ENCODE measurements around the gene AMFR.
"Not testable (repeated sequence)": the region's sequence is repeated elsewhere in the genome, so short reads cannot be mapped to it uniquely, and the experiment has no call there.

AMFR gene

DNA sequence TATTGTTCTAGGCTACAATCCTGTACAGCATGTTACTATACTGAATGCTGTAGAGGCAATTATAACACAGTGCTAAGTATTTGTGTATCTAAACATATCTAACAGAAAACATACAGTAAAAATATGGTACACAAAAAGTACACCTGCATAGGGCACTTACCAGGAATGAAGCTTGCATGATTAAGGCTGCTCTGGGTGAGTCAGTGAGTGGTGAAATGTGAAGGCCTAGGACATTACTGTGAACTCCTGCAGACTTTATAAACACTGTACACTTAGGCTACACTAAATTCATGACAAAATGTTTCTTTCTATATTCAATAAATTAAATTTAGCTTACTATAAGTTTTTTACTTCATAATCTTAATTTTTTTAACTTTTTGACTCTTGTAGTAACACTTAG is 37.1 kb downstream of the AMFR start:
- DNase-seq (ENCODE audit: low read depth in 2 of 2) = no peak

DNA sequence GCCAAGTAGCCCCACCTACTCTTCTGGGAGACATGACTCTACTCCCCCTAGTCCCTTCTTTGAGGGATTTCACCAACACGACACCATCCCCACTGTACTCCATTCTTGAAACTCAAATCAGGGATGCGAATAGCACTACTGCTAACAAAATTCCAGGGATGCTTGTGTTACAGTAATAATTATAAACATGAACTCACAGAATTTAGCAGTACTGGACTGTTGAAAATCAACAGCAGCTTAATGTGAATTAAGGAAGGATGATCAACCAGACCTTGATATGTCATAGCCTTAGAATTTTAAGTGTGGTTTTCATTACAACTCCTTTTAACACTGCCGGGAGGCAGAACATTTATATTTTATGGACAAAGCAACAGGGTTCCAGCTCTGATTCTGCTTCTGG is 37.9 kb downstream of the AMFR start:
- DNase-seq (ENCODE audit: low read depth in 2 of 2) = peak; percentile 45 to 54

DNA sequence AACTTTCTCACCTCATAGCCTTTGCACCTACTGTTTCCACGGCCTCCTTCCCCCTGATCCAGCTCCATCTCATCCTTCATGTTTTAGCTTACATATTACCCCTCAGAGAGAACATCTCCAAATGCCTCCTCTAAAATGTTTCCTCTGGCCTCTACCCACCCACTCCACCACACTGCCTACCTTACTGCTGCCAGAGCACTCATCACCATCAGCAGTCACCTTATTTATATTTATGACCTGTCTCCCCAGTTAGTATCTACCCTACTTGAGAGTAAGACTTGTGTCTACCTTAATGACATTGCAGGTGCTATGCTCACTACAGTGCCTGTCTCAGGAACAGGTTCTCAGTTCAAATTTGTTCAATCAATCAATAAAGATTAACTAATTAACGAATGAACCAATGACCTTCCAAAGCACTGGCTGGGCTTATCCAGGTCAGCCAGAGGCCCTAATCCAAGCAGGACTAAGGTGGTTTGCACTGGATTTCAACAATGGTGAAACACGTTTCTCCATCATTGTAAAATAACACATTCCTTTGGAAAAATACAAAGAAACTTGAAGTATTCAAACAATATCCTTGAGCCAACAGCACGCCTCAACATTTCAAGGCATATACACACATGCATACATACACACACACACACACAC is 41.1 kb downstream of the AMFR start:
- DNase-seq (ENCODE audit: low read depth in 2 of 2) = no peak

DNA sequence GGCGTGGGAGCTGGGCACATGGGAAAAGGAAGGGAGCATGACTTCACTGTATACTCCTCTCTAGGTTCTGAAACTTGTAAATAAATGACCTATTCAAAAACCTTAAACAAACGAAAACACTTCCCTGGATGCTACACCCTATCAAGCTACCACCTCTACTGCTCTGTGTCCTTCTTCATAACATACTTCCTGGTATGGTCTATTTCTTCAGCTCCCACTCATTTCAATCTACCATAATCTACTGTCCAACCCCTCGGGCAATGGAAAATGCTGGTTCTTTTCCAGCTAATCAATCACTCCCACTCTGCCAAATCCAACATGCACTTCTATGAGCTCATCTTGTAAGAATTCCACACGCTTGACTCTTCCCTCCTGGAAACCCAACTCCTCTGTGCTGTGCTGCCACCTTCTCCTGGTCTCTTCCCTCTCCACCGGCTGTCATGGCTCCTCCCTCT is 42.4 kb downstream of the AMFR start:
- DNase-seq (ENCODE audit: low read depth in 2 of 2) = no peak

DNA sequence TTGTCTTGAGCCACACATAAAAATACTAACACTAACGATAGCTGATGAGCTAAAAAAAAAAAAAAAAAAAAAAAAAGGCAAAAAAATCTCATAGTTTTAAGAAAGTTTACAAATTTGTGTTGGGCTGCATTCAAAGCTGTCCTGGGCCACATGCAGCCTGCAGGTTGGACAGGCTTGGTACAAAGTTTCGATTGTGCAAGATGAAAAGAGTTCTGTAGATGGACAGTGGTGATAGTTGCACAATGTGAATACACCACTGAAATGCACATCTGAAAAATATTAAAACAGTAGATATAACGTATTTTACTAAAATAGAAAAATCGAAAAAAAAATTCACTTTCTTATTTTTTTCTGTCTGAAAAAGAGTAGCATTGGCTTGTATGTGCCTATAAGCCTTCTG is 42.9 kb downstream of the AMFR start:
- no peak for DNase-seq (ENCODE audit: low read depth in 2 of 2)

DNA sequence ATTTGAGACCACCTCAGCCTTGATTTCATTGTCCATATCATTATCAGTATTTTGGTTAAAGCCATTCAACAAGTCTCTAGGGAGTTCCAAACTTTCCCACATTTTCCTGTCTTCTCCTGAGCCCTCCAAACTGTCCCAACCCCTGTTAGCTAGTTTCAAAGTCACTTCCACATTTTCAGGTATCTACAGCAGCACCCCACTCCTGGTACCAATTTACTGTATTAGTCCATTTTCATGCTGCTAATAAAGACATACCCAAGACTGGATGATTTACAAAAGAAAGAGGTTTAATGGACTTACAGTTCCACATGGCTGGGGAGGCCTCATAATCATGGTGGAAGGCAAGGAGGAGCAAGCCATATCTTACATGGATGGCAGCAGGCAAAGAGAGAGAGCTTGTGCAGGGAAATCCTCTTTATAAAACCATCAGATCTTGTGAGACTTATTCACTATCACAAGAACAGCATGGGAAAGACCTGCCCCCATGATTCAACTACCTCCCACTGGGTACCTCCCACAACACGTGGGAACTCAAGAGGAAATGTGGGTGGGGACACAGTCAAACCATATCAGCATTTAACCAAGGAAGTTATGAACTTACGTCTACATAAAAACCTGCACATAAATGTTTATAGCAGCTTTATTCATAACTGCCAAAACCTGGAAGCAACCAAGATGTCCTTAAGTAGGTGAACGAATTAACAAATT is 44.4 kb downstream of the AMFR start:
- DNase-seq (ENCODE audit: low read depth in 2 of 2) = not testable (repeated sequence)

DNA sequence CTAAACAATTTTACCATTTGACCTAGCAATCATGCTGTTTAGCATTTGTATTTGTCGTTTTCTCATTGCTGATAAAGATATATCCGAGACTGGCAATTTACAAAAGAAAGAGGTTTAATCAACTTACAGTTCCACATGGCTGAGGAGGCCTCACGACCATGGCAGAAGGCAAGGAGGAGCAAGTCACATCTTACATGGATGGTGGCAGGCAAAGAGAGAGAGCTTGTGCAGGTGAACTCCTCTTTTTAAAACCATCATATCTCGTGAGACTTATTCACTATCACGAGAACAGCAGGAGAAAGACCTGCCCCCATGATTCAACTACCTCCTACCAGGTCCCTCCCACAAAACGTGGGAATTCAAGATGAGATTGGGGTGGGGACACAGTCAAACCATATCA is 46.3 kb downstream of the AMFR start:
- not testable (repeated sequence) for DNase-seq (ENCODE audit: low read depth in 2 of 2)

DNA sequence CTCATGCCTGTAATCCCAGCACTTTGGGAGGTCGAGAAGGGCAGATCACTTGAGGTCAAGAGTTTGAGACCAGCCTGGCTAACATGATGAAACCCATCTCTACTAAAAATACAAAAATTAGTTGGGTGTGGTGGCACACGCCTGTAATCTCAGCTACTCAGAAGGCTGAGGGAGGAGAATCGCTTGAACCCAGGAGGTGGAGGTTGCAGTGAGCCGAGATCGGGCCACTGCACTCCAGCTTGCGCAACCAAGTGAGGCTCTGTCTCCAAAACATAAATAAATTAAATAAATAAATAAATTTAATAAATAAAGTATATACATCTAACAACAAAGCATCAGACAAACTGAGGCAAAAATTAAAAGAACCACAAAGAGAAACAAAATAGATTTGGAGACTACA is 49.6 kb downstream of the AMFR start:
- DNase-seq (ENCODE audit: low read depth in 2 of 2) = not testable (repeated sequence)

DNA sequence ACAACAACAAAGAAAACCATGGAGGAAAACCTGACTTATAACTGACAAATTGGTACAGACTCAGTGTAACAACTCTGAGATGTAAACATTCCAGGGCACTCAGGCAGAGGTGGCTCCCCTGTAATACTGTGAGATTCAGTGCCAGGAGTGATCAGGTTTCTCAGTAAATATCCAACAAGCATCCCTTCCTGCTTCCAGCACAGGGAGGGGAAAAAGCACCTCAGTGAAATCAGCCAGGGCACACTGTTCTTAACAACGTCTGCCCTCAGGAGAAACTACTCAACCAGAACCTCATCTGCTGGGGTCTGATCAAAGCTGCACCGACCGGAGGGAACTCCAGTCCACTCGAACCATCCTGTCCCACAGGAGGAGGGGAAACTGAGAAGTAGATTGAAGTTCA is 52.3 kb downstream of the AMFR start:
- DNase-seq (ENCODE audit: low read depth in 2 of 2) = no peak

DNA sequence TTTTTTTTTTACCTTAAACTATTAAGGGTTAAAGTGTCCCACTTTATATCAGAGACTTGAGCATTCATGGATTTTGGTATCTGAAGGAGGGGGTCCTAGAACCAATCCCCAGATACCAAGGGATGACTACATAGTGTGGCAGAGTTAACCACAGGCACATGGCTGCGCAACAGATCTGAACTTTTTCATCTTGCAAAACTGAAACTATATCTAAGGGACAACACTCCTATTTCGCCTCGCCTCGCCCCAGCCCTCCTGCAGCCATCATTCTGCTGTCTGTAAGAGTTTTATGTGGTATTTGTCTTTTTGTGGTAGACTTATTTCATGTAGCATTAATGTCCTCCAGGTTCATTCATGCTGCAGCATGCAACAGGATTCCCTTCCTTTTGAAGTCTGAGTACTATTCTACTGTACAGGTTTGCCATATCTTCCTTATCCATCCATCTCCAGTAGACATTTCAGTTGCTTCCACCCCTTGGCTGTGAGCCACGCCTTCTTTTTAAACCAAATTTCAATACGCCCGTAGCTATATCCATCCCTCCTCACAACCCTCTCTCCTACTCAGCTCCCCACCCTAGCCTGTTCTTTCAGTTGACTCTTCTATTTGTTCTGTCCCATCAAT is 53.2 kb downstream of the AMFR start:
- DNase-seq (ENCODE audit: low read depth in 2 of 2) = no peak

DNA sequence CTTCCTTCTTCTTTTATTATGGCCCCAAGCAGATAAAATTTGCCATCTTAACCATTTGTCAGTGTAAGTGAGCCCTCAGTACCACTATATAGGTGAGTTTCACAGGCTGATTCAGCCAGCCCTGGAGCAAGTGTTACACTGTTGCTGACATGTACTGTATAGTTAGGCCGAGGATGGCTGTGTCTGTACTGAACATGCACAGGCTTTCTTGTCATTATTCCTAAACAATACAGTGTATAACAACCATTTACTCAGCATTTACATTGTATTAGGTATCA is 53.7 kb downstream of the AMFR start:
- no peak for DNase-seq (ENCODE audit: low read depth in 2 of 2)

DNA sequence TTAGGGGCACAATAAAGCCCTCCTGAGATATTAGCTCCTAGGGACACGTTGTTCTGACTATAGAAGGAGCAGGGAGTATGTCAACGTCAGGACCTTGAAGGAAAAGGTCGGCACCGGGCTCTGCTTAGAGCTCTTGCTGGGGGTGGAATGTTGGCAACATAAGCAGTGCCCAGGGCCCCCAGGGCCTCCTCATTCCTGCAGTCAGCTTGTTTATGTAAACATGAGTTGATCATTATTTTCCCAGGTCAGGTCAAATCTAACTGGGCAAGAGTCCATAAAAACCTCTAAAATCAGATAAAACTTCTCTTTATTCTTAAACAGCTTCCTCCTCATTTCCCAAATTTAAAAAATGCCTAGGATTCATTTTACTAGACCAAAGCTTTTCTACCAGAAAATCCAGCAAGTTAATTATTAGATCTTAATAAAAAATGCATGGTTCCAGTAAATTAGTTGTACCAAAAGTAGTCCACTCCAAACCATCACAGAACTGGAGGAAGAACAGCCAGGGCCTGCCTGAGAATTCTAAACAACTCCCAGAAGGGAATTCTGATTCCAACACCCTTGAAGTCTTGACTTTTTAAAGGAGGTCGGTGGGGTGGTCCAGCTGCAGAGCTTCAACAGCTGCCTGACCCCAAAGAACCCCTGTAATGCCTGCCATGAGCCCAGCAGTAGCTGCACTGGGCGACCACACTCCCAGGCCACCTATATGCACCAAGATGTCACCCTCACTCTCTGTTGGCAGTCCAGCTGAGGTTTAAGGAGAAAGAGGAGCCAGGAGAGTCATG is 54.3 kb downstream of the AMFR start:
- DNase-seq (ENCODE audit: low read depth in 2 of 2) = no peak

DNA sequence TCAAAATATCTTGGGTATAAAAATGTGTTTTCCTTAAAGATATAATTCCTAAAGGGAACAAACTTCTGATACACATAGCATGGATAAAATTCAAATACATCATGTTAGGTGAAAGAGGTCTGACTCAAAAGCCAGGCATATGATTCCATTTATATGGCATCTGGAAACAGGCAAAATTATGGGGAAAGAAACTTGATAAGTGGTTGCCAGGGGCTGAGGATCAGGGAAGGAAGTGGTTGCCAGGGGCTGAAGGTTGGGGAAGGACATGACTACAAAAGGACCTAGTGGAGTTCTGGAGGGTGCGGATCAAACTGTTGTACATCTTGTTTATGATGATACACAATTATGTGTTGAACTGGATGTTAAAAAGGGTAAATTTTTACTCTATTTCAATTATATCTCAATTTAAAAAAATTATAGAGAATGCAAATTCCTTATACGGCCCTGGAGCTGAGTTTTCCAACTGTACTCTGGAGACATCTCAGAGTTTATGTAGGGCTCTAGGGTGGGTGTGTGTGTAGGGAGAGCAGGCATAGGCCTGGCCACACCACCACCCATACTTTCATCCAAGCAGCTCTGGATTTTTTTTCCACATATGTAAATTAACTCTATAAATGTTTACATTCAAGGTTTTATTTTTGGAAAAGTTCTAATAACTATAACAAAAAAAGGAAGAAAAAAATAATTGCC is 55.0 kb downstream of the AMFR start:
- no peak for DNase-seq (ENCODE audit: low read depth in 2 of 2)

DNA sequence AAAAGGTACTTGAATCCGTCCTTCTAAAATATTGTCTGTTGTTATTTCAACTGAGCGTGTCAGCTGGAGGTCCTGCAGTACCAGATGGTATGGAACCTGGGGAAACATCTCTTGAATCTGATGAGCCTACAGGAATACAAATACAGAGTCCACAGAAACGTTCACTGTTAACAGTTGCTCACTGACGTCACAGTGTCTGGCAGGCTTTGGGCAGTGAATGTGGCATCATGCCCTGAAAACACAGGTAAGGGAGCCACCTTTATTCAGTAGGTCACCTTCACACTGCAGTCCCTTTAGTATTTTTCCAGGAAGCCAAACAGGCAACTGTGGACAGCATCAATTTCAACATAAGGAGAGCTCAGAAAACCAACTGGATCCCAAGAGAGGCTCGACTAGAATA is 56.1 kb downstream of the AMFR start:
- no peak for DNase-seq (ENCODE audit: low read depth in 2 of 2)

DNA sequence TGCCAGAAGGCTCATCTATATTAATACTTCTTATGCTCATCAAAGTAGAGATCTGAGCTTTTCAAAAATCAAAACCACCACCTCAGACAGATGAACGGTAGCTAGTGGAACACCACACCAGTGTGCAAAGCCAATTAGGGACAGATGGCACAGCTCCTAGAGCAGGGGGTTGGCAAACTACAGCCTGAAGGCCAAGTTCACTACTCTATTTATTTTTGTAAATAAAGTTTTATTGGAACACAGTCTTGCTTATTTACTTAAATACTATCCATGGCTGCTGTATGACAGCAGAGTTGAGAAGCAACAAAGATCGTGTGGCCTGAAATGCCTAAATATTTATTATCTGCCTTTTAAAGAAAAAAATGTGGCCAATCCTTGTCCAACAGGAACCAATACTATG is 56.8 kb downstream of the AMFR start:
- no peak for DNase-seq (ENCODE audit: low read depth in 2 of 2)

DNA sequence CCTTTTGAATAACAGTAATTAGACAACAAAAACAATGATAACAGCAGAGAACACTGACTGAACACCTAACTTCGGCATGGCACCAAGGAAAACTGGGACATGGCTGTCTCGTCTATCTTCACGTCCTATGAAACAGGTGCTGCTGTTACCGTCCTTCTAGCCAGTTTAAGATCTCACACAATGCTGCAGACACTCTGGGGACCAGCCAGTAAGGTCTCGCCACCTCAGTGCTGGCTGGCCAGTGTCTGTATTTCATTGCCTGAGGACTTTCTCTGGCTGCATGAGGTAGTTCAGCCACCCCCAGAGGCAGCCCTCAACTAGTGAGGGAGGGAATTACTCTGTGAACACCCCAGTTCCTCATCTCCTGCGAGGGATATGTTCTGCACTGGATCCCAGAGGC is 57.6 kb downstream of the AMFR start:
- DNase-seq (ENCODE audit: low read depth in 2 of 2) = no peak

DNA sequence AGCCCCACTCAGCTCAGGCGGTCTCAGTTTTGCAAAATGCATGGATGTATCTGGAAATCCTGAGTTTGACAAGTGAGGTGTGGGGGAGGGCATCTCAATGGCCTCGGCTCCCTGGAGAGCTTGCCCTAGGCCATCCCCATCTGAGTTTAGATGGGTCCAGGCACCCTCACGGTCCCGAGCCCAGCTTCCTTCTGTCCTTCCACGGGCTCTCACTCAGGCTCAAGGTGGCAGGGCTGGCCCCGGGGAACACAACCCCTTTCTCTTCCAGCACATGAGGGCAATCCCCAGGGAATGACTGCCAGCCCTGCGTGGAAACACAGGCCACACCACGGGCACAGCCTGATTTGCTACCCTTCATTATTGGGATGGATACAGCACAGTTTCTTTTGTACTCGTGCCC is 58.4 kb downstream of the AMFR start:
- no peak for DNase-seq (ENCODE audit: low read depth in 2 of 2)

DNA sequence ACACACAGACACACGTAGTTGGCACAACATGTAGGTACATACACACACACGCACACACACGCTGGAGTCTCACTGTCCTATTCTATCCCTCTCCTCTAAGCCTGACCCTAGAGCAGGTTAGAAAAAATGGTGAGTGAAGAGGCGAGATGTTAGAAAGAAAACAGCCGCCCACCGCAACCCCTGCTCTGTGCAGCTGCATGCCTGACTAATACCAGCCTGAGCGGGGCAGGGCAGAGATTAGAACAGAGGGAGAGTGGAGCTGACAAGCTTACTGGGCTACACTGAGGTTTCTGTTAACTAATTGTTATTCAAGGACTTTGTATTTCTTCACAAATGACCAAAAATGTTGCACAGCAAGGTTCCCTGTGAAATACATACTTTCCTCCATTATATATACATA is 59.8 kb downstream of the AMFR start:
- no peak for DNase-seq (ENCODE audit: low read depth in 2 of 2)

DNA sequence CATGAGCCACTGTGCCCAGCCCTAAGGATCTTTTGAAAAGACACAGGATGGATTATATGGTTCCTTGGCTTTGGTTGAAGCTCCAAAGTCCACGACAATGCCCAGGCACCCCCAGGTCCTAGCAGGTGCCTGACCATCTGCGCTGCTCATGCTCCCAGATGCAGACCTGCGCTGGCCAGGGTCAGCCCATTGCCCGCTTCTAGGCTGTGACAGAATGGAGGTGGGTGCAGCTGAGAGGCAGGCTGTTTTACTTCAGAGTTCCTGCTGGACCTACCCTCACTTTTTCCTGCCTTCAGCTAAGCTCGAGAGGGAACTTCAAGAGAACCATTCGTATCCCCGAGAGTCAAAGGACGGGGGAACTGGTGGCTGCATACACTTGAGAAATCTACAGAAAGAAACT is 60.5 kb downstream of the AMFR start:
- DNase-seq (ENCODE audit: low read depth in 2 of 2) = no peak

DNA sequence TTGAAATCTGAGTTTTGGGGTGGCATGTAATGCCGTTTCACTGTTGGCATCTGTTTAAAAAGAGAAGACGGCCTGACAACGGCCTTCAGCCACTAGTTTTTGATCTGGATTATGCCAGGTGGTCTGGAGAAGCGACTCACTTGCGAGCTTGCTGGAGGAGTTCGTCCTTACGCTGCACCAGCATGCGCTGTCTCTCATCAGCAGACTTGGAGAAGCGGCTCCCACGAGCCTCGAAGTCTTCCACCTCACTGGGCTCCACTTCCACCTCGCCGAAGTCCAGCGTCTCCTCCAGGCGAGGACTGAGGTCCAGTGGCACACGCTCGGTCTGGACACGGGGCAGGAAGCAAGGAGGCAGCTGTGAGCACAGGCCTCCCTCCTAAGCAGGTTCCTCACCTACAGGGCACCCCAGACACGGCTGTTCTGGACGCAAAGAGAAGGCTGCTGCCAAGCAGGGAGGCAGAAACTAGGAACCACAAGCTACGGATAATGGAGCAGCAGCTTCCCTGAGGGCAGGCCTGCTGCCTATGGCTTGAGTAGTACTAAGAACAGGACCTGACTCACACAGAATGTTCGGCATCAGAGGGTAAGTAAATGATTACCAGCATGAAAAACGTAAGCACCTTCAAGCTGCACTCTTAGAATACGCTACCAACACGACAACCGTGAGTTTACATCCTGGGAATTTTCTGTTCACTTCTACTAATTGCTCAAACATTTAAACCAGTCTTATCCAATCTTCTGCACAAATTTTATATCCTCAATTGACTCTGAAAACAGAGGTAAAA is 61.4 kb downstream of the AMFR start:
- no peak for DNase-seq (ENCODE audit: low read depth in 2 of 2)

DNA sequence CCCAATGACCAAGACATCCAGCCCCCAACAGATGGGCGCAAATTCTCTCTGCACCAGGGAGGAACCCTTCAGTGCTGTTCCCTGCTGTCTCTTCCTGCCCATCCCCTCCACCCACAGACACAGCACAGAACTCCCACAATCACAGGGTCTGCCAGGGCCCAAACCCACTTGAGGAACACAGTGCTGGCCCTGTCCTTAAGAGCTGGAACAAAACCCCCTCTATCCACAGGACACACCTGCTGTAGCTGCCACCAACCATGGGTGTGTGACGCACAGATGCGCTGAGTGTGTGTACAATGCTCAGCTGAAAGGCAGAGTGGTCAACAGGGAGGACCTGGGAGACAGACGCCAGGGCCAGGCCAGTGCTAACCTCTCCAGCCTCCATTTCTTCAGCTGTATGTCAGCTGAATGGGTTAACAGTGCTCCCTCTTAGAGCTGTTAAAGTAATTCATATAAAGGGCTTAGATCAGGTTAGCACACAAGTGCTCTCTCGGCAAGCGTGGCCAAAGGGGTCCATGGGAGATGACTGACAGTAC is 62.1 kb downstream of the AMFR start:
- DNase-seq (ENCODE audit: low read depth in 2 of 2) = no peak

Data from fibroblast of skin of left quadriceps (primary cell).